Measurements from ENCODE around the gene MROH8. TPM values are rescaled to one million over a fixed set of nuclear protein-coding genes. Genes with fewer than 3 reads are reported as not detected.

Gene MROH8
- total and polyA plus RNA-seq, 2 of the 13 experiments (the other 11 are each of a cell fraction or from before 2014, with no cell fraction given), result 2.6 to 5.5 TPM

DNA sequence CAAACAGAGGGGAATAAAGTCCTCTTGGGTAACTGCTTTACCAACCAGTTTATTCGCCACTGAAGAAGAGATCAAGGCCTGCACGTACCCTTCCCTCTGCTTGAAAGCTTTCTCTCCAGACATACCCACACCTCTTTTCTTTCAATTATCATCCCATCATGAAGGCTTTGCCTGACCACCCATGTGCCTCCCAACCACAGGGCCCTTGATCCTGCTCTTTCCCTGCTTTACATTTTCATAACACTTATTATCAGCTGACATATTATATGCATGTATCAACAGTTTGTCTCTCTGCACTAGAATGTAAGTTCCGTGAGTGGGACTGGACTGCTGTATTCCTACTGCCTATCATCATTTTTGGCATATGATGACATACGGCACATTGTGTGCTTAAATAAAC lies 21.1 kb downstream of the MROH8 start (continued):
- TF ChIP-seq, protein P1, sequence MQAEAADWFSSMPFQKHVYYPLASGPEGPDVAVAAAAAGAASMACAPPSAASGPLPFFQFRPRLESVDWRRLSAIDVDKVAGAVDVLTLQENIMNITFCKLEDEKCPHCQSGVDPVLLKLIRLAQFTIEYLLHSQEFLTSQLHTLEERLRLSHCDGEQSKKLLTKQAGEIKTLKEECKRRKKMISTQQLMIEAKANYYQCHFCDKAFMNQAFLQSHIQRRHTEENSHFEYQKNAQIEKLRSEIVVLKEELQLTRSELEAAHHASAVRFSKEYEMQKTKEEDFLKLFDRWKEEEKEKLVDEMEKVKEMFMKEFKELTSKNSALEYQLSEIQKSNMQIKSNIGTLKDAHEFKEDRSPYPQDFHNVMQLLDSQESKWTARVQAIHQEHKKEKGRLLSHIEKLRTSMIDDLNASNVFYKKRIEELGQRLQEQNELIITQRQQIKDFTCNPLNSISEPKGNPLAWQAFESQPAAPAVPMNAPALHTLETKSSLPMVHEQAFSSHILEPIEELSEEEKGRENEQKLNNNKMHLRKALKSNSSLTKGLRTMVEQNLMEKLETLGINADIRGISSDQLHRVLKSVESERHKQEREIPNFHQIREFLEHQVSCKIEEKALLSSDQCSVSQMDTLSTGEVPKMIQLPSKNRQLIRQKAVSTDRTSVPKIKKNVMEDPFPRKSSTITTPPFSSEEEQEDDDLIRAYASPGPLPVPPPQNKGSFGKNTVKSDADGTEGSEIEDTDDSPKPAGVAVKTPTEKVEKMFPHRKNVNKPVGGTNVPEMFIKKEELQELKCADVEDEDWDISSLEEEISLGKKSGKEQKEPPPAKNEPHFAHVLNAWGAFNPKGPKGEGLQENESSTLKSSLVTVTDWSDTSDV (CRISPR knock-in tag; IDR thresholded peaks at IDR 0.05), result no peak
- TF ChIP-seq ISL2 (CRISPR knock-in tag; IDR thresholded peaks at IDR 0.05) (no peak), CREM (IDR thresholded peaks at IDR 0.05) (no peak), CREM (CRISPR knock-in tag; IDR thresholded peaks at IDR 0.05) (no peak), KAT7 (CRISPR knock-in tag; IDR thresholded peaks at IDR 0.05; ENCODE audit: borderline replicate concordance) (no peak)

DNA sequence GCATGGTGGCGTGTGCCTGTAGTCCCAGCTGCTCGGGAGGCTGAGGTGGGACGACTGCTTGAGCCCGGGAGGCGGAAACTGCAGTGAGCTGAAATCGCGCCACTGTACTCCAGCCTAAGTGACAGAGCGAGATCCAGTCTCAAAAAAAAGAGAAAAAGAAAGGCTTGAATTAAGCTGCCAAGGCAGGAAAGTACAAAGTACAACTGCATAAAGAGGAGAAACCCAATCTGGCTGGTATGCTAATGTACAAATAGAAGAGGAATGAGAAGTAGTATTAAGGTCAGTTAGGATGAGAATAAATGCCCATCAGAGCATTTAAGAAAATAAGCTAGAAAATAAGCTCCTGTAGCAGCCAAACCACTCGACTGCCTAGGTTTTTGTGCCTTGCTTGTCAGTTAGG lies 23.4 kb downstream of the MROH8 start:
- Histone ChIP-seq H3K36me3 (replicated peaks in 1 of 2; ENCODE audit: control insufficient read depth in 1 of 2, insufficient read depth in 2 of 2, low read length in 2 of 2) (no peaks in the 10 kb centered on the region), H3K79me2 (ENCODE audit: insufficient read depth, low read length) (no peaks in the 10 kb centered on the region), H3K4me1 (ENCODE audit: insufficient read depth, low read length) (peaks cover 36% of the 10 kb centered on the region), H3K27me3 (ENCODE audit: control insufficient read depth in 1 of 2, insufficient read depth in 2 of 2, low read length in 2 of 2) (no peaks in the 10 kb centered on the region), H2AFZ (ENCODE audit: low read length) (no peak overlapping the region), H3K4me2 (ENCODE audit: low read depth, low read length) (no peak overlapping the region), H4K20me1 (ENCODE audit: insufficient read depth, low read length) (no peaks in the 10 kb centered on the region), H3K9ac (ENCODE audit: insufficient read depth, low read depth, low read length) (no peak overlapping the region), H3K27ac (ENCODE audit: extremely low read length, insufficient read depth, low read length) (no peak overlapping the region), H3K9me3 (ENCODE audit: low read length) (no peaks in the 10 kb centered on the region), H3K4me3 (replicated peaks in 1 of 3; ENCODE audit: insufficient read depth in 1 of 3, low read depth in 2 of 3, low read length in 3 of 3) (no peak overlapping the region)
- ChIA-PET POLR2A (interaction anchor here (1.6 kb wide), 1 partner anchor 23 kb away, joined by 7 read pairs; the partner anchor contains the start of genes MROH8 and RPN2), CTCF (ENCODE audit: low intra/inter-chr PET ratio, low total read pairs) (no interaction called here)
- in situ Hi-C loops (cut with HindIII; ENCODE audit: extremely low pct_ligation_motif_present, low pct_unique_long_range_greater_than_20kb) (no loop called here), intact Hi-C loops (cut with micrococcal nuclease; ENCODE audit: unreplicated experiment) (no loop called here)
- 88% methylated on average over 9 of the region's 9 CpGs for WGBS (ENCODE audit: low lambda C conversion rate)
- DNase-seq (ENCODE audit: low spot score) (peak; percentile 43), FAIRE-seq (no peak), ATAC-seq (no peak; the same call in 2 of the 3 replicates)
- BruUV-seq (replicated peaks), result no TSS peak
- TF ChIP-seq RFXAP (CRISPR knock-in tag; IDR thresholded peaks at IDR 0.05; ENCODE audit: borderline replicate concordance) (0 out of 2 replicates have a peak, but pooled peaks have one; percentile 16), ZSCAN20 (CRISPR knock-in tag; IDR thresholded peaks at IDR 0.05; ENCODE audit: borderline replicate concordance) (no peak), NFKB2 (CRISPR knock-in tag; IDR thresholded peaks at IDR 0.05; ENCODE audit: borderline replicate concordance) (0 out of 2 replicates have a peak, but pooled peaks have one; percentile 25), HNF4A (CRISPR knock-in tag; IDR thresholded peaks at IDR 0.05) (peak; percentile 47; the same call in 1 of the 2 replicates), ZBTB38 (CRISPR knock-in tag; IDR thresholded peaks at IDR 0.05) (0 out of 2 replicates have a peak, but pooled peaks have one; percentile 36), ZNF879 (CRISPR knock-in tag; IDR thresholded peaks at IDR 0.05) (0 out of 2 replicates have a peak, but pooled peaks have one; percentile 42), ZBTB20 (CRISPR knock-in tag; IDR thresholded peaks at IDR 0.05; ENCODE audit: borderline replicate concordance, low read depth) (no peak)
- TF ChIP-seq, protein P2, sequence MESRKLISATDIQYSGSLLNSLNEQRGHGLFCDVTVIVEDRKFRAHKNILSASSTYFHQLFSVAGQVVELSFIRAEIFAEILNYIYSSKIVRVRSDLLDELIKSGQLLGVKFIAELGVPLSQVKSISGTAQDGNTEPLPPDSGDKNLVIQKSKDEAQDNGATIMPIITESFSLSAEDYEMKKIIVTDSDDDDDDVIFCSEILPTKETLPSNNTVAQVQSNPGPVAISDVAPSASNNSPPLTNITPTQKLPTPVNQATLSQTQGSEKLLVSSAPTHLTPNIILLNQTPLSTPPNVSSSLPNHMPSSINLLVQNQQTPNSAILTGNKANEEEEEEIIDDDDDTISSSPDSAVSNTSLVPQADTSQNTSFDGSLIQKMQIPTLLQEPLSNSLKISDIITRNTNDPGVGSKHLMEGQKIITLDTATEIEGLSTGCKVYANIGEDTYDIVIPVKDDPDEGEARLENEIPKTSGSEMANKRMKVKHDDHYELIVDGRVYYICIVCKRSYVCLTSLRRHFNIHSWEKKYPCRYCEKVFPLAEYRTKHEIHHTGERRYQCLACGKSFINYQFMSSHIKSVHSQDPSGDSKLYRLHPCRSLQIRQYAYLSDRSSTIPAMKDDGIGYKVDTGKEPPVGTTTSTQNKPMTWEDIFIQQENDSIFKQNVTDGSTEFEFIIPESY (CRISPR knock-in tag; IDR thresholded peaks at IDR 0.05), result peak; percentile 59; the same call in 1 of the 2 replicates

All from HepG2 (cell line).